ENCODE data around the gene PAX8. TPM values are rescaled to one million over a fixed set of nuclear protein-coding genes. Genes with fewer than 3 reads are reported as not detected.

PAX8 gene
- total RNA-seq, 1 donor from 2014 or later: 0.44 TPM

DNA sequence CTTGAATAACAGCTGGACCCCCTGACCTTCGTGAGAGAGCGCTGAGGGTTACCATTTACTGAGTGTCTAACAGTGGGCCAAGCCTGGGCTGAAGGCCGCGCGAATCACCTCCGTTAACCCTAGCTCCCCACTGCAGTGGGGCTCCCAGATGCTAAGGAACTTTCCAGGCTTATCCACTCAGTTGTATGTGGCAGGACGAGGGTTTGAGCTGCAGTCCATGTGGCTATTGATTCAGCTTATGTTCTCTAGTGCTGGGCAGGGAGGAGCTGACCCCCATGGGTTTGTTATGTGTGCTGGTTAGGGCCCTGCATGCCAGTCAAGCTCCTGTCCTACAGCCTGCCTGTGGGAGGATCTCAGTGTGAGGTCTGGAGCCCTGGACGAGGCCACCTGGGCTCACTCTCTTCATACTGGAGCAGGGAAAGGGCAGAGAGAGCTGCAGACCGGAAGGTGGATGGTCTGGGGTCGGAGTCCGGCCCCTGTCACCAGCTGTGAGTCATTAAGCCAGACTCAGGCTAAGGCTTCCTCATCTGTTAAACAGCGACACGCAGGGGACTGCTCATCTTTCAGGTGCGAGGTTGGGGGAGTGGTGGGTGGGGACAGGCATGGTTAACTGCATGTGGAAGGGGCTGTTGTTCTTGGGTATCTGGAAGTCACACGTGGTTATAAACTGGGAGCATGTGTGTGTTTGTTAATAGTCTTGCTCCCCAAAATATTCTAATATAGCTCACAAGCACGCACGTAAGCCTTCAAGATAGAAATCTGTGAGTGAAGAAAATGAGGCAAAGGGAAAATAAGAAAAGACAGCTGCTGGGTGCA, 98.4 kb downstream of the PAX8 start:
- intact Hi-C loops (cut with micrococcal nuclease): no loop called here
- Histone ChIP-seq H3K27ac (replicated peaks) (no peak overlapping the region), H3K27me3 (ENCODE audit: low read depth) (no peaks in the 10 kb centered on the region), H3K4me1 (no peaks in the 10 kb centered on the region), H3K36me3 (no peaks in the 10 kb centered on the region), H3K9me3 (replicated peaks) (no peaks in the 10 kb centered on the region), H3K4me3 (no peak overlapping the region)
- TF ChIP-seq, protein P1, sequence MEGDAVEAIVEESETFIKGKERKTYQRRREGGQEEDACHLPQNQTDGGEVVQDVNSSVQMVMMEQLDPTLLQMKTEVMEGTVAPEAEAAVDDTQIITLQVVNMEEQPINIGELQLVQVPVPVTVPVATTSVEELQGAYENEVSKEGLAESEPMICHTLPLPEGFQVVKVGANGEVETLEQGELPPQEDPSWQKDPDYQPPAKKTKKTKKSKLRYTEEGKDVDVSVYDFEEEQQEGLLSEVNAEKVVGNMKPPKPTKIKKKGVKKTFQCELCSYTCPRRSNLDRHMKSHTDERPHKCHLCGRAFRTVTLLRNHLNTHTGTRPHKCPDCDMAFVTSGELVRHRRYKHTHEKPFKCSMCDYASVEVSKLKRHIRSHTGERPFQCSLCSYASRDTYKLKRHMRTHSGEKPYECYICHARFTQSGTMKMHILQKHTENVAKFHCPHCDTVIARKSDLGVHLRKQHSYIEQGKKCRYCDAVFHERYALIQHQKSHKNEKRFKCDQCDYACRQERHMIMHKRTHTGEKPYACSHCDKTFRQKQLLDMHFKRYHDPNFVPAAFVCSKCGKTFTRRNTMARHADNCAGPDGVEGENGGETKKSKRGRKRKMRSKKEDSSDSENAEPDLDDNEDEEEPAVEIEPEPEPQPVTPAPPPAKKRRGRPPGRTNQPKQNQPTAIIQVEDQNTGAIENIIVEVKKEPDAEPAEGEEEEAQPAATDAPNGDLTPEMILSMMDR (IDR thresholded peaks at IDR 0.05; ENCODE audit: borderline replicate concordance): no peak
- no peak for DNase-seq

DNA sequence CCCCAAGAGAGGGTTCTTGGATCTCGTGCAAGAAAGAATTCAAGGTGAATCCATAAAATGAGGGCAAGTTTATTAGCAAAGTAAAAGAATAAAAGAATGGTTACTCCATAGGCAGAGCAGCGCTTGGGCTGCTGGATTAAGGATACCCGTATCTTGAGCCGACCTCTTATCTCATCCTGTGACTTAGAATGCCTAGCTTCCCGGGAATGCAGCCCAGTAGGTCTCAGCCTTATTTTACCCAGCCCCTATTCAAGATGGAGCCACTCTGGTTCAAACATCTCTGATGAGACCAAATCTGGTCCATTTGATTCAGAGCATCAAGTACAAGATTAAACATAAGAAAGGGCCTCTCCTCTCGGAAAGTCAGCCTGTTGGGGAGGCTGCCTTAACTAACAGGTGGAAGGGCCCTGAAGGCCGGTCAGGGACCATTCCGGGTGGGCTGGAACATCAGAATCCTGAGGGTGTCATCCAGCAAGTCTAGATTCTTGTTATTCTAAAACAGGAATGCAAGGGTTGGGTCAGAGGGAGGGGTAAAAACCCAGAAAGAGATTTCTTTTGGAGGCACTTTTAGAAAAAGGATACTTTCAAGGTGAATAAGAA, 99.2 kb downstream of the PAX8 start:
- TF ChIP-seq, protein P1 (IDR thresholded peaks at IDR 0.05; ENCODE audit: borderline replicate concordance): no peak
- Histone ChIP-seq H3K27me3 (ENCODE audit: low read depth) (no peaks in the 10 kb centered on the region), H3K27ac (replicated peaks) (no peak overlapping the region), H3K9me3 (replicated peaks) (no peaks in the 10 kb centered on the region), H3K4me1 (no peaks in the 10 kb centered on the region), H3K4me3 (no peak overlapping the region), H3K36me3 (no peaks in the 10 kb centered on the region)
- intact Hi-C loops (cut with micrococcal nuclease): no loop called here
- no peak for DNase-seq

DNA sequence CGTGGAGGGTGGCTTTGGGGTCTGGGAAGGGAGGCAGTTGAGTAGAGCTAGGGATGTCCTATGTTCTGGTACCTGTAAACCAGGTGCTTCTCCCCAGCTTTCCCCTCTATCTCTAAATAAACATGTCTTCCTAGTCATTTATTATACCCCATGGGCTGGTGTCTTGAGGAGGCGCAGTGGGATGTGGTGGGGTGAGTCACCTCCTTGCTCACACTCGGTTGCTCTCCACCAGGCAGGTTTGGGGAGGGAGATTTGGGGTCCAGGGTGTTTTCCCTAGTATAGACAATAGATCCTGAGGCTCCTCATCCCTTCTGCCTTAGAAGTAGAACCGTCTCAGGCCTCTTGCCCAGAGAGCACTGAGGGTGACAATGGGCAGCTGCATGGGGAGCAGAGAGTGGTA, 99.8 kb downstream of the PAX8 start:
- DNase-seq: no peak
- TF ChIP-seq, protein P1 (IDR thresholded peaks at IDR 0.05; ENCODE audit: borderline replicate concordance): no peak
- Histone ChIP-seq H3K4me1 (no peaks in the 10 kb centered on the region), H3K36me3 (no peaks in the 10 kb centered on the region), H3K27me3 (ENCODE audit: low read depth) (no peaks in the 10 kb centered on the region), H3K9me3 (replicated peaks) (no peaks in the 10 kb centered on the region), H3K27ac (replicated peaks) (no peak overlapping the region), H3K4me3 (no peak overlapping the region)
- intact Hi-C loops (cut with micrococcal nuclease): no loop called here

DNA sequence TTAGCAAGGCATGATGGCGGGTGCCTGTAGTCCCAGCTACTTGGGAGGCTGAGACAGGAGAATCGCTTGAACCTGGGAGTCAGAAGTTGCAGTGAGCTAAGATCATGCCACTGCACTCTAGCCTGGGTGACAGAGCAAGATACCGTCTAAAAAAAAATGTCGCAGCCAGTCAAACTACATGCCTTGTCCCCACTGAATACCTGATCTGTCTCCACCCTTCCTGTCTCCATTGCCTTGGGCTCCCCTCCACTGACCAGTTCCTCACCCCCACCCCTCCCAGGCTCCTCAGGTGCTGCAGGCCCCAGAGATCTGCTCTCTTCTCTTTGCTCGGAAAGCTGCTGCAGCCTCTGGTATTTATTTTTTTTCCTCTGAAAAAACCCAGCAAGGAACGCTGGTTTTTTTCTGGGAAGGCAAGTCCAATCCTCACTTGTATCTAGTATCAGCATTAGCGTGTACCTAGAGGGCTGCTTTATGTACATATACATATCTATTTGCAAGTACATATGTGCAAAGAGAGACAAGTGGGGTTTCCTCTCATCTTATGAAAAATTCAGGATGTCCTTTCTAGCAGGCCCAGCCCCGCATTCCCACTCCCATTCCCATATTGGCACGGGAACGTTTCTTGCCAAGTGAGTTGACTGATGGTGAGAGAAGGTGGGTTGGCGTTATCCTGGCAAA, 100.5 kb downstream of the PAX8 start:
- H3K27me3 ChIP-seq (ENCODE audit: low read depth): no peaks in the 10 kb centered on the region
- H3K36me3 ChIP-seq: no peaks in the 10 kb centered on the region
- no peaks in the 10 kb centered on the region for H3K9me3 ChIP-seq (replicated peaks)
- TF ChIP-seq, protein P1 (IDR thresholded peaks at IDR 0.05; ENCODE audit: borderline replicate concordance): no peak
- H3K4me1 ChIP-seq: no peaks in the 10 kb centered on the region
- DNase-seq: no peak
- H3K27ac ChIP-seq (replicated peaks): no peak overlapping the region
- H3K4me3 ChIP-seq: no peak overlapping the region
- intact Hi-C loops (cut with micrococcal nuclease): no loop called here

DNA sequence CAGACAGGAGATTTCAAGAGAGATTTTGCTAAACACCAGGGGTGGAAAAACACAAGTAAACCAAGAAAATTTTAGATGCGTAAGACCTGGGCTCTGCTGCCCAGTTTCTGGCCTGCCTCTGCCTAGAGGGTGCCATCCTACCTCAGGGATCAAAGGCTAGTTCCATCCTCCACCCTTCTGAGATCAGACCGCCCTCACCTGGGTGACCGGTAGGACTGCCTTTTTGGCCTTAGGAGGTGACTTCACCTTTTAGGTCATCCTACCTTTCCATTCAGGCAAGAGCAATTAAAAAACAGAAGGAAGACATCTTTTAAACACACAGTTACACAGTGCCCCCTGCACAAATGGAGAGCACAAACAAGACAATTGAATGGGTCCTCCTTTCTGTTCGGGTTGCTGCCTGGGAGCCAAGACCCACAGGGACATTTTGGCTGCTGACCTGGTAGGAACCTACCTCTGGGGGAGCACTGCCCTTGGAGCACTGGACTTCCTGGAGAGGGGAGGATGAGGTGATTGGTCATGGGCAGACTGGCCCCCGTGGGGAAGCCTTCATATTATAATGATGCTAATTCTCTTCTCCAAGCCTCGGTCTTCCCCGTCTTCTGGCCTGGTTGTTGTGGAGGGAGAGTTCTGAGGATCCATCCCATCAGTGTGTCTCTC, 101.9 kb downstream of the PAX8 start:
- Histone ChIP-seq H3K27ac (replicated peaks) (no peak overlapping the region), H3K36me3 (no peaks in the 10 kb centered on the region), H3K9me3 (replicated peaks) (no peaks in the 10 kb centered on the region), H3K27me3 (ENCODE audit: low read depth) (no peaks in the 10 kb centered on the region), H3K4me3 (no peak overlapping the region), H3K4me1 (no peaks in the 10 kb centered on the region)
- intact Hi-C loops (cut with micrococcal nuclease): no loop called here
- no peak for DNase-seq
- TF ChIP-seq, protein P1 (IDR thresholded peaks at IDR 0.05; ENCODE audit: borderline replicate concordance): no peak
